Anterior cingulate cortex (tissue), 58 donors: ENCODE measurements around the gene BID.
A peak's percentile ranks its signal among the peaks of the same experiment; 100 is the strongest.

ENCODE experiments used
- DNase-seq, 58 donors: peaks; one replicate each; lab custom pipeline; 2025; lab: John Stamatoyannopoulos, UW

Gene BID

DNA sequence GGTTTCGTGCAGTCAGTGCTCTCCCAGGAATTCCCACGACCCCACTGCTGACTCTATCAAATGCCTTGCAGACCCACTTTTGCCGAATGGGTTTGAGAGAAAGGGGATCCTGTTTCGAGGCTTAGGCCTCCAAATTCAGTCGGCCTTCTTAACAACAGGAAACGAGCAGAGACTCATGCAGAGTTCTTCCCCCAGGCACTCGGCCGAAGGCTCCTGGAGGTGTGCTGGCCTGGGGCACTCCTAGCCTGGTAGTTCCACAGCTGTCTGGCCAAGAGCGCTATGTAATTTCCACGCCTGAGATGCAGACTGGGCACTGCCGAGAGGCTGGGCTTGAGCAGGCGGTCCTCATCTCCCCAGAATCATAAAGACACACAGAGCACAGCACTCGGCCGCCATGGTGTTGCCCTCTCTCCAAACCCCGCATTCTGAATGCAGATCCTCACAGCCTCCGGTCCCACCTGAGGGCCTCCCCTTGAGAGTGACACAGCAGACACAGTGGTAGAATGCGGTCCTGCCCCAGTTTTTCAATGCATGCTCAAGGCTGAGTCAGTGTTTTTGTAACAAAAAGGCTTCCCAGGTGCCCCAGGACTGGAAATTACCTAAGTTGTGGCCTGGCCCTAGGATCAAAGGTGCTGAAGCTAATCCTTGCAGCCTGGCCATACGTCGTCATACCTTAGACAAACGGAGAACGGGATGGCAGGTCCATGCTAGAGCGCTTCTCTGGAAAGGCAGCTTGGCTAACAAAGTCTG, 30.2 kb upstream of the BID start:
- no peak for DNase-seq

DNA sequence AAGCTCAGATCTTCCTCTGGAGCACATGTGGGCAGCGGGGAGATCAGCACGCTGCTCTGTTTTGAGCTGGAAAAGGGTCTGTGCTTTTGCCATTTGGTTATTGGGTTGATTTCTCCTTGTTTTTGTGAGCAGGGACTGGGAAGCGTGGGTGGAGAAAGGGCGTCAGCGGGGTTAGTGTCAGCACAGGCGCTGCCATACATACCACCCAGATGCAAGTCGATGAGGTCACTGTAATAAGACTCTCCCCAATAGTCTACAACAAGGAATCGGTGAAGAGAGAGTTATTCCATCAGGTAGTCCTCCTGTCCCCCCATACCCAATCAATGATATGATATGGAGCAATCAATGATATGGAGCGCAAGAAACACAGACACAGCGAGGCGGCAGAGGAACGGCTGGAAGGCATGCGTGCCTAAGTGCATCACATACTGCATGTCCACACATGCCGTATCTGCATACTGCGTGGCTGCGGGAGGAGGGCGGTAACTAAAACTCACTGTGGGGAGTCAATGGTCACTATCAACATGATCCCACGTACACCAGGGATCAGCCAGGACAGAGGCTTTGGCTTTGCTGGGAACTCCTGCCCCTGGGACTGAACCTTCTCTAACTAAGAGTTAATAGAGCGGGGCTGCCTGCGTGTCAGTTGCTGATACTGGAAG, 29.5 kb upstream of the BID start:
- no peak for DNase-seq

DNA sequence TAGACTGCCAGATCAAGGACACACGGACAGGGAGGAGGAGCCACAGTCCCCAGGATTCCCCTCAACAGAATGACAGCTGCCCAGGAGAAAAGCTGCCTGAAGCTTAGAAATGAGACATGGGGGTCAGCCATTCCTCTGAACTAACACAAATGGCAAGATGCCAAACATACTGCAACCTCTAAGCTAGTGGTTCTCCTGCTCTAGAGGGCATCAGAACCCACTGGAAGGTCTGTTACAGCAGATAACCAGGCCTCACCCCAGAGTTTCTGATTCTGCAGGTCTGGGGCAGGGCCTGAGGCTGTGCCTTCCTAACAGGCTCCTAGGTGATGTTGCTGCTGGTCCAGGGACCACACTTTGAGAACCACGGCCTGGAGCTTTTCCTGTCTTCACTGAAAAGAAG, 28.6 kb upstream of the BID start:
- DNase-seq: no peak

- no peak for DNase-seq
Observed at GRCh38 chr22:17802411-17802810, 28.1 kb upstream of the BID start.

DNA sequence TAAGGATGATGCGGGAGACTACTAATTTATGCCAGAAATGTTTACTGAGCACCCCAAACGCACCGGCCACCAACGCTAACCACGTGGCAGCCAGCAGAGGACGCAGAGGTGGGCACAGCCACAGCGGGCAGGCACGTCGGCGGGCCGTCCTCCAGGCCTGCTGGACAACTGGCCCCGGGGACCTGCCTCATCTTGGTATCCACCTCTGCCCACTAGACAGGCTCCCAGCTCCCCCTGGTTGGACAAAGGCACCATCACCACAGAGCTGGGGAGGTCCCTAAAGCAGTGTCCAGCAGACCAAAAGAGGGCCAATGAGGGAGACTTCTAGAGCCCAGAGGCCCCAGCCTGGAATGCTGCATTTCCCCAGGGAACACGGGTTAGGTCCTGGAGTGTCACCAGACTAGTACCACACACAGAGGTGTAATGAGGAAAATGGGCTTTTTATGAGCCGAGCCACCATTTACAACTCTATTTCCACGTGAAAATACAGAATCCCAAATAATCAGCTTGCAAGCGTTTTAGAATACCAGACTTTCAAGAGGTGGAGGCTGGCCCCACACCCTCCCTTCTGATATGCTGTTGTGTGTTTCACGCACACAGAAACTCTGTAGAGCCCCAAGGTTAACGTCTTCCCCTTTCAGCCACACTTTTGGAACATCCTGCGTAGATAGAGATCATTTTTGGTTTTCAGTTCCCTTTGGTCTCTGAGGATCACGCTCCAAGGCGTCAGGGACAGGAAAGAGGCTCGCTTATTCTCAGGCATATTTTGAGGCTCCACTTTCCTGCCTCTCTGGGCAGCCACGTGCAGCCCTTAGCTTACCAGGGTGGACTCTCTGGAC, 23.7 kb upstream of the BID start:
- DNase-seq: peak in 3 of 58 donors; percentile 18 to 28 (median 24)

- DNase-seq: no peak
Observed at GRCh38 chr22:17796695-17797094, 22.4 kb upstream of the BID start.

DNA sequence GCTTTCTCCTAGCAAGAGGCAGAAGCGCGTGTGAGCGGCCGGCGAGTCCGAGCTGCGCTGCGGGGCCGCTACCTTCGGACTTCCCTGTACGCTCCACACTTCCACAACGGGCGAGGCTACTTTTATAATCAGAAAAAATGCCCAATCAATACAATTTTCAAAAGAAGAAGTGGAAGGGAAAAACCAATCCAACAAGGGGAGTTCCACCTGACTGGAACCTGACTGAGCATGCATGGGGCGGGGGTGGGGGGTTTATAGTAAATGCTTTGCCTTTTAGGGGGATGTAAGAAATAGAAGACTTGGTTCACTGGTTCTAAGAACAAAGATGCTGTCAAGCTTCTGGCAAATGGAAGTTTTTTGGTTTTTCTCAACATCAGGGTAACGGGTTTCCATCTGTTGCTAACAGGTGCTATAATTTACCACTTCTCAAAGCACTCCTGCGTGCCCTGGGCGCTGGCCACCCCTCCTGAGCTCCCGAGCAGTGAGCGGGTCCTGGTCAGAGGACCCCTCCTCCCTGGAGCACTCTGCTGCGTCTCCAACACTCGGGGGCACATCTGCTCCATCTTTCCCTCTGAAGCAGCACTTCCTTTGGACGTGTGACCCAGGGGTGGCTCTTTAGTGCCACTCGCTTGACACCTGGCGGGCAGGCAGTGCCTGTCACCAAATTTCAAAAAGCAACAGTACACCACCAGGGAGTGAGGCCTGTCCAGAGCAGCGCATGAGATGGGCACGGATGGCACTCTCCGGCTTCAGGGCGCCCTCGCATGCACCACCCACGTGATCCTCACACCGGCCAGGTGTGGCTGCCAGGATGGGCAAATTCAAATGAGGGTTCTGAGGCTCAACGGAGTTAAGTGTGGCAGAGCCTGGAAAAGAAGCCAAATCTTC, 21.6 kb upstream of the BID start:
- DNase-seq: no peak

DNA sequence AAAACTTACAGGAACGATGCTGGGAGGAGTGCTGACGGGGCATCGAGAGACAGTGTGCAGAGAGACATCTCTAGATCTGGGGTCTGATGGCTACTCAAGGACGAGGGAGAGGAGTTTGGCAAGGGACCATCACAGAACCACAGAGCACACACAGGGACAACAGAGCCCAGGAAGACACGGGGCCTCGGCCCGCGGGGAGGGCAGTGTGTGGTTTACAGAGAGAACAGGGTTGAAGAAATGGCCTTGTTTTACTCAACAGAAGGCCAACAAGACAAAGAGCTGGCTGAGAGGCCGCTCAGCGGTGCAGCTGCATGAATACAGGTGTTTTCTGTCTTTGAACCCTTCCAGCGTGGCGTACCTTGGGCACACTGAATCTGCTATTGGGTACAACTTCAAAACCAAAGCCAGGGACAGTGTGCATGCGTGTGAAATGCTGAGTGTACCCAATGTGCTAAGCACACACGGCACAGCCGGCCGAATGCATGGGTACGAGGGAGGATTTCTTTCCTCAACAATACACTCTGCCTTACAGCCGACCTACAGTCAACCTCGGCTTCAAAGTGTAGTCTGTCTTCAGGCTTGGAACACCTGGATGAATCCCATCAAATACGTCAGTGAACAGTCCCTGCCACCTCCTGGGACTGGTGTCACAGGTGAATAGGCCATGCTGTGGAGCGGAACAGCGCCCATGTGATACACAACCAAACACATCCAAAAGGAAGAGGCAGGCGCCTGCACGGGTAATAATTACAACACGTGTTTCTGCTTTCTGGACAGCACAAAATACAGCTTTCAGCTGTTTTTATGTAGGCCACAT, 20.7 kb upstream of the BID start:
- DNase-seq: no peak

DNA sequence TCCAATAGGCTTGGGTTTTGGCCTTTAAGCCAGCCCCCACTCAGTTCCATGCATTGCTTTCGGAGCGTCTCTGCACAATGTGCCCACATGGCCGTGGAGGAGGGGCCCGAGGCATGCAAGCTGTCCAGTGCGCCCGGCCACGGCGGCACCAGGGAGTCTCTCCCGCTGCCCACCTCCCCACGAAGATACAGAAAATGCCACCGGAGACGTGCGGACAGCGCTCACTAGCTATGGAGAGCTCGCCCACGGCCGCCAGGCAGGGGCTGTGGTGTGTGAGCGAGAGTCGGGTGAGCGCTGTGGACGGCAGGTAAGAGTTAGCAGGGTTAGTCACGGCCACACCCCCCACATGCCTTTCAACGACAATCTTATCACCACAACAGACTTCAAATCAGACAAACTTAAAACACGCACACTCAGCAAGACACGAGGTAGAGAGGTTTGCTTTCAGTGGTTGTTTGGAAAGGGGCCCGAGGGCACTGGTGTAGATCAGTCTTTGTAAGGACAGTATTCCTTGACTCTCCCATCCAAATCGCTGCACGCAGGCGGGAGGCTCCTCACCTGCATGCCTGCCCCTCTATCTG, 18.7 kb upstream of the BID start:
- no peak for DNase-seq

- no peak for DNase-seq
Observed at GRCh38 chr22:17792299-17792698, 18.0 kb upstream of the BID start.

DNA sequence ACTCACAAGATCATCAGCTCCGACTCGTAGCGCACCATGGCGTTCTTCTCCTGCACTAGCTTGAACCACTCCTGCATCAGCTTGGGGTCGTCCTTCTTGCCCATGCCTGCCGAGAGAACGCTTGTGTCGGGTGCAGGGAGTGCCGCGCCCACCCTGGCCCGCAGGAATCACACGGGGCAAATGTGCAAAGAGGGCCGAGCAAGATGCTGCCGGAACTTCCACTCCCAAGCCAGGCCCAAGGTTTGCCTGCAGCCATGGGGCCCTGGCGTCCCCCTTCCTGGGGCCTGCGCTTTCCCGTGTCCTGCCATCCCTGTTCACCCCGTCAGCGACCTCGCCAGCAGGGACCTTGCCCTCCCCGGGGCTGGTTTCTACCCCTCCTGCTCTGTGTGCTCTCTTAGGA, 16.9 kb upstream of the BID start:
- DNase-seq: no peak

DNA sequence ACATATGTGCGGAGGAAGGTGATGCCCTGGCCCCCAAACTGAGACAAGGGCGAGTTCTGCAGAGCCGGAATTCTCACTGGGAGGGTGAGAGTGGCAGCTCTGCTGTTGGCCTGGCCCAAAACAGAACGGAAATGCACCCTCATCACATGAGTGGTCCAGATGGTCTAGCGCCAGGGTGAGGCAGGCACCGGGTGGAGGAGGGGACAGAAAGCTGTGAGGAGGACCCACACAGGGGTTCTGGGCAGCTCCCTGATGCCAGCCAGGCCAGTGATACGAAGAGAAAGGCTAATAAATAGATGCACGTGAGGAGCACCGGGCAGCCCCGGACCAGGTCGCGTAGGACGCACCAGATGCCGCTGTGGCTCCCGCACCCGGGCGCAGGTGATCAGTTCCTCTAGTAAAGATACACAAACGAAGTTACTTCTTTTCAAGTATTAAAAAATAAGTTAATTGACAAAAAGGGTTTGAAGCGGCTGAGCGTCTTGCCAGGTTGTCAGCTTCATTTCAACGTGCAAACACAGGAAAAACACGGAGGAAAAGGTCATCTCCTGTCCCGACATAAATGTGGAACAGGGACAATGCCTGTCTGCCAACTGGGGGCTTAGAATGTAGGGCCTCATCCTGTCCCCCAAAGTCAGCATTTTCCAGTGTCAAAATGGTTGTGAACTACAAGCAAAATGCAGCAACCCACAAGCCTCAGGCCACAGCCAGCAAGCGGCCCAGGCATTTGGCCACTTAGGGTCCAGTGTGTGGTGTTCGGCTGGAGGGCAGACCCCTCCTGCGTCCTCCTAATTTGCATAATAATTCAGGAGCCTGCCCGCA, 15.3 kb upstream of the BID start:
- DNase-seq: peak in 5 of 58 donors; percentile 22 to 36 (median 27)

DNA sequence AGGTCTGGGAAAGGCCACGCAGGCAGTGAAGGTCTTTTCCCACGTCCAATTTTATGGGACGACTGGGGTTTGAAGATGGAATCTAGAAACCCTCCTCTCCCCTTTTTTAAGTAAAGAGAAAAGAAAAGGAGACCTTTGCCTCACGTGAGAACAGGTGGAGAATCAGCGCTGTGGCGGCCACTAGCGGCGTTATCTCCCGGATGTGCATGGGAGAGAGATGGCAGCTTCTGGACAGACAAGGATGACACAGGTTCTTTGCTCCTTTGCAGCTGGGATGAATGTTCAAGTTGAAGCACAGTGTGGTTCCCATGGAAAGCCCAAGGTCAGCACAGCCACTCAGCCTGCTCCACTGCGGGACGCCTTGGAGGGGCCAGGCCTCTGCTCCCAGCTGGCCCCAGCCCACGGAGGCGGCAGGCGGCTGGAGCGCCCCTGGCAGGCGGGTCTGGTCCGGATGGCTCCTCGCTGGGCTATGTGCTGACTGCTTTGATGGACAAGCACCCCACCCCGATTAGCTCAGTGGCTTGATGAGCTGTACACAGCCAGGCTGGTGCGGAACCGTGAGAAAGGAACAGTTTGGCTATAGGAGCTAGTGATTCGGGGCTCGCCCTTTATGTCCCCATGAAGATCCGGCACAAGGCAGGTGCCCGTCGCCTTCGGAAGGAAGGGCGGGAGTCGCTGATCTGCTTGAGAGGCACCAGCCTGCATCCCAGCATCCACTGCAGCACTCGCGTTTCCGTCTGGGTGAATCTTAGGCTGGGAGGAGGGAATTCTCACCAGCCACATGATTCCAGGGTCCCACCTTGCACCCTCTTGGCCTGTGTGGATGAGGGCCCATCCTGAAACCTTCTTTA, 14.5 kb upstream of the BID start:
- no peak for DNase-seq

DNA sequence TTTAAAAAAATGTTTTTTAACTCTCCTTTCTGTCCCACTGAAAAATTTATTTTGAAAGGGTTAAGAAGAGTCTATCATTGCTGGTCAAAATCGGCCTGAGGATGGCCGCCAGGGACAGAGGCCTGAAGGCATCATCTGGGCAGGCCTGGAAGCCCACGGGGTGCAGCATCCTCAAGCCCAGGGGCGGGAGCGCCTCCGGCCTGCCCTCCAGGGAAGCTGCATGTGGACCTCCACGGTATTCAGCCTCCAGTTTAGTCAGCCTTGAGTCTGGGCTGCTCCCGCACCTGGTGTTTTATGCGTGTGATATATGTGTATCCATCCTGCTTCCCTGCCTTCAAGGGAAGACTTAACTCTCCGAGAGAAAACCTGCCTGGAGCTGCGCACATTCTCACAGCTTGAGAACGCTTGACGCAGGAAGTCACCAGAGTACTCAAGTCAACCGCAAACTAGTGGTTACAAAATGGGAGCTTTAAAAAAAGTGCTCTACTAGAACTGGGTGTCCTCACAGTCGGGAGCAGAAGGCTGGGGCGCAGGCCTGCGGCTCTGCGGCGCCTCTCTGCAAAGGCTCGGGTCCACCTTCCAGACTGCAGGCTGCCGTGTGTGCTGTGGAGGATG, 13.6 kb upstream of the BID start:
- DNase-seq: no peak

GRCh38 chr22:17787241-17787640, 13.0 kb upstream of the BID start:
- DNase-seq: peak in 5 of 58 donors; percentile 25 to 60 (median 32)

DNA sequence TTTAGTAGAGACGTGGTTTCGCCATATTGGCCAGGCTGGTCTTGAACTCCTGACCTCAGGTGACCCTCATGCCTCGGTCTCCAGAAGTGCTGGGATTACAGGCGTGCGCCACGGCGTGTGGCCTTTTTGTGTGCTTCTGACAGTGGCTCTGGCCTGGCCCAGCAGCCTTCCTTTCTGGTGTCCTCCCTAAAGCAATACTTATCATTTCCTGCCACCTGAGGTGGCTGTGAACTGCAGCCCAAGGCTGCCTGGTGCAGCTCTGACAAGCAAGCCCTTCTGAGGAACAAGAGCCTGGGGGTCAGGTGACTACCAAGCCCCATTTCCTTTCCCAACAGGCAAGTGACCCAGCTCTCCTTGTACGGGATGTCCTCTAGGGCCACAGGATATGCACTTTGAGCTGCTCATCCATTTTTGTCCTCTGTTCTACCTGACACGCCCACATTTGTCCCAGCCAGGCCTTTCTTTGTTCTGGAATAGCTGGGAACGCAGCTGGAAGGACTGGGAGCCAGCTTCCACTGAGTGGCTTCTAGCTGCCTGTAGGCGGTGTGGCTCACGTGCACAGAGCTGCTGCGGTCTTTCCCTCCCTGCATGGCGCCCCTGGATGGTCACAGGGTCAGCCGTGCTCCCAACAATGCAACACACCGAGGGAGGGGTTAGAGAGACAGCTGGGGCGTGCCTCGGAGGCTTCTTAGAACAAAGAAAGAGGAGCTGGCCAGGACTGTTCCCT, 12.3 kb upstream of the BID start:
- peak in 23 of 58 donors; percentile 17 to 76 (median 41) for DNase-seq
